Neural crest cell (in vitro differentiated cells): ENCODE measurements around the gene HOXB2. TPM values are rescaled to one million over a fixed set of nuclear protein-coding genes. Genes with fewer than 3 reads are reported as not detected.

Source experiments
- DNase-seq: peaks from one replicate; pipeline ENCODE4 v3.0.0; 2021; ENCODE audit warnings: low read depth, mixed read lengths, low spot score
- H3K27ac Mint-ChIP-seq: one replicate; pipeline ENCODE4 v1.8.0; 2021; ENCODE audit warnings: mild to moderate bottlenecking, mixed read lengths; ENCODE audit not compliant: unreplicated experiment
- H3K27me3 Mint-ChIP-seq: 2 replicates; pipeline ENCODE4 v1.8.0; 2021; ENCODE audit warnings: low read depth, mild to moderate bottlenecking, mixed read lengths
- H3K36me3 Mint-ChIP-seq: 2 replicates; pipeline ENCODE4 v1.8.0; 2021; ENCODE audit warnings: low read depth, mild to moderate bottlenecking, mixed read lengths
- H3K4me1 Mint-ChIP-seq: 2 replicates; pipeline ENCODE4 v1.8.0; 2021; ENCODE audit warnings: mixed read lengths
- H3K4me3 Mint-ChIP-seq: one replicate; pipeline ENCODE4 v1.8.0; 2021; ENCODE audit warnings: mild to moderate bottlenecking, mixed read lengths
- H3K9me3 Mint-ChIP-seq: 2 replicates; pipeline ENCODE4 v1.8.0; 2021; ENCODE audit warnings: mixed read lengths
- total RNA-seq: library from RNA; stranded (reverse); gene quantifications from 2 replicates; pipeline ENCODE4 v1.2.1, GENCODE V29; 2021
- TF ChIP-seq, protein P1 (sequence below): fragments of 200-600 bp; sonication (generic); conservative IDR thresholded peaks from 2 replicates; pipeline ENCODE4 v1.5.0; 2021; ENCODE audit warnings: antibody characterized with exemption, mild to moderate bottlenecking

The HOXB2 gene
- total RNA-seq, 1 donor from 2014 or later: 60.0 TPM

DNA sequence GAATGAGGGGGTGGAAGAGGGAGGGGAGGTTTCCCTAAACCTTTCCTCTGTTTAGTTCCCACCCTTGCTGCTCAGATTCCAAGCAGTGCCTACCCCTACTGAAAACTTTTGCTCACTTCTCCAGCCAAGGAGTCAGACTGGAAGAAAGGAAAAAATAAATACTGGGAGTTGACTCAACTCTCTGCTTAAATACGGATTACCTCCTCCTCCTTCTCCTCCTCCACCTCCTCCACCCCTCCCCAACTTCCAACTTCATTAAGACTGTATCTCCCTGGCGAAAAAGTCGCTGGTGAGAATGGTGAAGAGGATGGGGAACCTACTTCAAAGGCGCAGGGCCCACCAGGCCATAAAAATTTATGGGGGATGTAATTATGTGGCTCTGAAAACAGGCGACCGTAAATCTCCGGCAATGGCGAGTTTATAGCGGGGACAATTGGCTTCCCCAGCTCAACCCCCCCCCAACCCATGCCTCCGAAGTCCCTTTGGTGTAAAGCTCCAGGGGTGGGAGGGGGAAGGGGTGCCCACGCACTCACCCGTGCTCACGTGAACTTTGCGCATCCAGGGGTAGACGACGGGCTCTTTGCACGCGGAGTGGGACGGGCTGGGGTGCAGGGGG is 32.5 kb upstream of the HOXB2 start:
- Mint-ChIP-seq H3K4me1 (peaks cover 23% of the 10 kb centered on the region), H3K9me3 (no peaks in the 10 kb centered on the region), H3K27me3 (peaks cover 56% of the 10 kb centered on the region), H3K36me3 (no peaks in the 10 kb centered on the region), H3K4me3 (peak overlapping the region; percentile 90), H3K27ac (peak overlapping the region; percentile 87)
- TF ChIP-seq, protein P1, sequence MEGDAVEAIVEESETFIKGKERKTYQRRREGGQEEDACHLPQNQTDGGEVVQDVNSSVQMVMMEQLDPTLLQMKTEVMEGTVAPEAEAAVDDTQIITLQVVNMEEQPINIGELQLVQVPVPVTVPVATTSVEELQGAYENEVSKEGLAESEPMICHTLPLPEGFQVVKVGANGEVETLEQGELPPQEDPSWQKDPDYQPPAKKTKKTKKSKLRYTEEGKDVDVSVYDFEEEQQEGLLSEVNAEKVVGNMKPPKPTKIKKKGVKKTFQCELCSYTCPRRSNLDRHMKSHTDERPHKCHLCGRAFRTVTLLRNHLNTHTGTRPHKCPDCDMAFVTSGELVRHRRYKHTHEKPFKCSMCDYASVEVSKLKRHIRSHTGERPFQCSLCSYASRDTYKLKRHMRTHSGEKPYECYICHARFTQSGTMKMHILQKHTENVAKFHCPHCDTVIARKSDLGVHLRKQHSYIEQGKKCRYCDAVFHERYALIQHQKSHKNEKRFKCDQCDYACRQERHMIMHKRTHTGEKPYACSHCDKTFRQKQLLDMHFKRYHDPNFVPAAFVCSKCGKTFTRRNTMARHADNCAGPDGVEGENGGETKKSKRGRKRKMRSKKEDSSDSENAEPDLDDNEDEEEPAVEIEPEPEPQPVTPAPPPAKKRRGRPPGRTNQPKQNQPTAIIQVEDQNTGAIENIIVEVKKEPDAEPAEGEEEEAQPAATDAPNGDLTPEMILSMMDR: no peak
- DNase-seq: no peak

DNA sequence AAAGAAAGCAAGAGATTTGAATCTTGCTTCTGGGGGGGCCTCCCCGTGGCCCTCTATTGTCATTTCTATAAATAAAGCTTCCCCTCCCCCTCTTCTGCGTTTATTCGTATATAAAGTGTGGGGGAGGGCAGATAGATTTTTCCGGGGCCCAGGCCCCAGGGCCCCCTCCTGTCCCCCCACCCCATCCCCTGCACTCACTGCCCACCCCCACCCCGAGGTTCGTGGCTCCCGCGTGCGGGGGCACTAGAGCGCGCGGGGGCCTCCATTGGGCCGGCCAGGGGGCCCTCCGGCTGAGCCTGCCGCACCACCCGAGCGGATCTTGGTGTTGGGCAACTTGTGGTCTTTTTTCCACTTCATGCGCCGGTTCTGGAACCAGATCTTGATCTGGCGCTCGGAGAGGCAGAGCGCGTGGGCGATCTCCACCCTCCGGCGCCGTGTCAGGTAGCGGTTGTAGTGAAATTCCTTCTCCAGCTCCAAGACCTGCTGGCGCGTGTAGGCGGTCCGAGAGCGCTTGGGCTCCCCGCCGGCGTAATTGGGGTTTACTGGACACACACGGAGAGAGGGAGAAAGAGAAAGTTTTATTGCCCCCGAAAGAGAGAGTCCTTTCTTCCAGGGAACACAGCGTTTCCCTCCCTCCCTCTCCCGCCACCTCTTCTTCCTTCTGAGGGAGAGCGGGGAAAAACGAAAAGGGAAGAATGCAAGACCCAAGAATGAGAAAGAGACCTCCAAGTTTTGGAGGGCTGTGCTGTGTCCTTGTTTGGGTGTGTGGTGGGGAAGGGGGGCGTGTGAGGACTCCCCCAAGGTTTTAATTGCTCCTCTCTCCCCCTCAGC is 31.8 kb upstream of the HOXB2 start:
- Mint-ChIP-seq H3K27ac (peak overlapping the region; percentile 83), H3K4me3 (peak overlapping the region; percentile 90), H3K9me3 (no peaks in the 10 kb centered on the region), H3K4me1 (peaks cover 25% of the 10 kb centered on the region), H3K36me3 (no peaks in the 10 kb centered on the region), H3K27me3 (peaks cover 49% of the 10 kb centered on the region)
- DNase-seq: no peak
- TF ChIP-seq, protein P1: no peak

DNA sequence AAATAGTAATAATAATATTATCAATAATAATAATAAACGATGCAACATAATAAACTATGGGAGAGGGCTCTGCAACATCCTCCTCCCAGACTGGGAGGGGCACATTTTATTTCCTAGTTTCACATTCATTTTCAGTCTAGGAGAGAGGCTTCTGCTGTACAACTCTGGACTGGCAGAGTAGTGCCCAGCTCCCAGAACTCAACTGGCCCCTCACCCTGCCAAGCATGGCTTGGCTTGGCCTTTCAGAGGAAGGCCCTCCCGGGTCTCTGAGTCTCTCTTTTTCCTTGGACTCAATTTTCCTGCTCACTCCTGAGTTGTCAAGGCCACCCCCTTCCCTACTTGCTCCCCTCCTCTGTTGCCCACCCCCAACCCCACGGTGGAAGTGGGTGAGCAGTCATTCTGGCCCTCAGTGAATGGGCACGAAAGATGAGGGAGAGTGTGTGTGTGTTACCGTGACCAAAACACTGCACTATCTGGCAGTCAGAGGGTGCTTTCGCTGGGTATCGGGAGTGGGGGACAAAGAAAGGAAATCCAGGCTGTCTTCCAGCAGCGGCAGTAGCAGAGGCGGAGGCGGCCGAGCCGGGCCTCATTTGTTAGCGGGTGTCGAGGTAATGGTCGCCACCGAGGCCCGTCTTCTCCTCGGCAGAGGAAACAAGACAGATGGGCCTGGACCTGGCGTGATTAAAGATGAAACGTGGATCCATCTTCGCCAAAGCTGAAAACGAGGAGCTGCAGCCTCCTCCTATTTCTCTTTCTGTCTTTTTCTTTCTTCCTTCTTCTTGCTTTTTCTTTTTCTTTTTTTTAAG is 31.0 kb upstream of the HOXB2 start:
- TF ChIP-seq, protein P1: no peak
- Mint-ChIP-seq H3K36me3 (no peaks in the 10 kb centered on the region), H3K9me3 (no peaks in the 10 kb centered on the region), H3K4me3 (peak overlapping the region; percentile 64), H3K27ac (peak overlapping the region; percentile 83), H3K27me3 (peaks cover 41% of the 10 kb centered on the region), H3K4me1 (peaks cover 22% of the 10 kb centered on the region)
- no peak for DNase-seq

DNA sequence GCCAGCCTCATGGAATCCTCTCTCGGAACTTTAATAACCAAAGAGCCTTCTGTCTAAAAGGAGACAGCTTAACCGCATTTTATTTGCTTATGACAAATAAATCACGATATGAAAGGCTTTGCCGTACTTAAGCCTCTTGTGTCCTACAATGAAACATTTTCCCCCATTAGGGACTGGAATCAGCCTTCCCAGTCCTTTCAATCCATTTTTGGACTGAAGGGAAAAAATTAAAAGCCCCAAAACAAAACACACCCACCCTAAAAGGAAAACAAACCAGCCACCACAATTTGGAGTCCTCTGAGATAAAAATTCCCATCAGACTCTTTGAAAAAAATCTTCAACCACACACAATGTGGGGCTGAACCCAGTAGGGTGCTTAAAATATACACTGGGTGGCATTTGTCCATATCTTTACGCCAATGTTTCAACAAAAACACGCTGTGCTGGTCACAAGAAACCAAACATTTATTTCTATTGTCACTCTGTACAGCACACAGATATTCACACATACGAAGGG is 30.2 kb upstream of the HOXB2 start:
- H3K9me3 Mint-ChIP-seq: no peaks in the 10 kb centered on the region
- no peaks in the 10 kb centered on the region for H3K36me3 Mint-ChIP-seq
- H3K27ac Mint-ChIP-seq: no peak overlapping the region
- peaks cover 20% of the 10 kb centered on the region for H3K4me1 Mint-ChIP-seq
- peak overlapping the region; percentile 35 for H3K4me3 Mint-ChIP-seq
- TF ChIP-seq, protein P1: no peak
- peaks cover 33% of the 10 kb centered on the region for H3K27me3 Mint-ChIP-seq
- no peak for DNase-seq

DNA sequence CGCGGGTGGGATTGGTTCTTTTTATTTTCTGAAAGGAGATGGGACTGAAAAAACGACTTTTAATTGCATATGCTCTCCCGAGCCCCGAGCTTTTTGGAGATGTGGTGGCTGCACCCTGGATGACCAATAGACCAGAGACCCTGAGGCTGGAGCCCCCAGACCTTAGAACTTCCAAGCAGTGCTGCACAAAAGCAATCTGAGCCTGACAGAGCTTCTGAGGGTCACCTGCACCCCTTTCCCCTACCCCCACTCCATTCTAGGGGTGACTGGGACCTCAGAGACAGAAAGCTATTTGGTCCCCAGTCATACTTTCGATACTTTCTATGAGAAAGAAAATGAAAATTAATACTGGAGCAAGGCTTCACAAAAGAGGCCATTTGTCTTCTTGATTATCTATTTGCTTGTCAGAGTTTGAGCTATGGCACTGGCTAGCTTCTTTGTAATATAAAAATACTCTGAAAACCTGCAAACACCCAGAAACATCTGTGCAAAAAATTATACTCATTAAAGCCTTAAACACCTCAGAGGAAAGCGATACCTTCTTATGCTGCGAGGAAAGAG is 29.7 kb upstream of the HOXB2 start:
- no peak overlapping the region for H3K27ac Mint-ChIP-seq
- peak overlapping the region; percentile 82 for H3K4me3 Mint-ChIP-seq
- peaks cover 16% of the 10 kb centered on the region for H3K4me1 Mint-ChIP-seq
- H3K9me3 Mint-ChIP-seq: no peaks in the 10 kb centered on the region
- H3K27me3 Mint-ChIP-seq: peaks cover 28% of the 10 kb centered on the region
- H3K36me3 Mint-ChIP-seq: no peaks in the 10 kb centered on the region
- no peak for DNase-seq
- TF ChIP-seq, protein P1: no peak
